ENCODE data around the gene CCDC40.
"Not testable (repeated sequence)": the region's sequence is repeated elsewhere in the genome, so short reads cannot be mapped to it uniquely, and the experiment has no call there.

- TF ChIP-seq CTCF, POLR2A (IDR thresholded peaks at IDR 0.05): not testable (repeated sequence)
Observed at GRCh38 chr17:80090164-80090563, 53.7 kb downstream of the CCDC40 start.
